OCI-LY7 (cell line): ENCODE measurements around the gene IGIP. TPM values are rescaled to one million over a fixed set of nuclear protein-coding genes. Genes with fewer than 3 reads are reported as not detected.

Experiments
- BruUV-seq: library from RNA; stranded (reverse); fragments of 400-500 nt; replicated peaks from 2 replicates; lab custom pipeline; 2021; lab: Mats Ljungman, UMichigan
- CTCF ChIA-PET: fragments of 300-600 bp; sonication (Branson Sonifier 250); formaldehyde crosslinking; loops from one replicate; lab custom pipeline; 2022; ENCODE audit warnings: antibody characterized with exemption; ENCODE audit not compliant: unreplicated experiment; lab: Charles Lee
- POLR2A ChIA-PET: fragments of 300-600 bp; sonication (Branson Sonifier 250); formaldehyde crosslinking; loops from one replicate; lab custom pipeline; 2022; ENCODE audit warnings: antibody characterized with exemption; lab: Charles Lee
- DNase-seq: peaks from one replicate; pipeline ENCODE4 v3.0.0-alpha.2; 2015; ENCODE audit warnings: low spot score
- H2AFZ ChIP-seq: fragments of 200-600 bp; sonication (generic), shearing (Covaris generic); 2 replicates; pipeline ENCODE4 v1.6.1; 2014; ENCODE audit warnings: mild to moderate bottlenecking, antibody characterized with exemption, low read length, moderate library complexity
- H3K27ac ChIP-seq: fragments of 200-600 bp; sonication (generic); 2 replicates; pipeline ENCODE4 v1.5.1; 2014; ENCODE audit warnings: mixed run types, low read depth, mild to moderate bottlenecking, moderate library complexity, low read length, inconsistent platforms; ENCODE audit not compliant: poor library complexity, severe bottlenecking
- H3K36me3 ChIP-seq: fragments of 200-600 bp; sonication (generic); 2 replicates; pipeline ENCODE4 v1.6.1; 2014; ENCODE audit warnings: mild to moderate bottlenecking, antibody characterized with exemption, low read length, moderate library complexity, mixed read lengths; ENCODE audit not compliant: insufficient read depth
- H3K4me1 ChIP-seq: fragments of 200-600 bp; sonication (generic); 2 replicates; pipeline ENCODE4 v1.5.1; 2014; ENCODE audit warnings: mild to moderate bottlenecking, low read length; ENCODE audit not compliant: insufficient read depth, poor library complexity, severe bottlenecking
- H3K4me2 ChIP-seq: fragments of 200-600 bp; sonication (generic); 2 replicates; pipeline ENCODE4 v1.6.1; 2014; ENCODE audit warnings: mild to moderate bottlenecking, low read length
- H3K4me3 ChIP-seq: fragments of 200-600 bp; sonication (generic); 2 replicates; pipeline ENCODE4 v1.5.1; 2014; ENCODE audit warnings: mild to moderate bottlenecking, low read depth, low read length; ENCODE audit not compliant: poor library complexity, severe bottlenecking
- H3K79me2 ChIP-seq: fragments of 200-600 bp; sonication (generic); 2 replicates; pipeline ENCODE4 v1.6.1; 2016; ENCODE audit warnings: low read depth, mild to moderate bottlenecking, low read length, moderate library complexity, mixed read lengths; ENCODE audit not compliant: insufficient read depth
- H3K9me2 ChIP-seq: fragments of 200-600 bp; sonication (generic); 2 replicates; pipeline ENCODE4 v1.6.1; 2016; ENCODE audit warnings: mild to moderate bottlenecking, low read length, mixed read lengths; ENCODE audit not compliant: insufficient read depth
- H3K9me3 ChIP-seq: fragments of 200-600 bp; sonication (generic); 2 replicates; pipeline ENCODE4 v1.6.1; 2014; ENCODE audit warnings: mild to moderate bottlenecking, mixed run types, low read length, mixed read lengths
- H4K20me1 ChIP-seq: fragments of 200-600 bp; sonication (generic); 2 replicates; pipeline ENCODE4 v1.6.1; 2014; ENCODE audit warnings: mild to moderate bottlenecking, antibody characterized with exemption, low read length, moderate library complexity, mixed read lengths; ENCODE audit not compliant: insufficient read depth
- CTCF ChIP-seq: fragments of 200-600 bp; sonication (generic); conservative IDR thresholded peaks from 2 replicates; pipeline ENCODE4 v1.5.1; 2014; ENCODE audit warnings: mild to moderate bottlenecking, antibody characterized with exemption, low read length, moderate library complexity, mixed read lengths
- EZH2phosphoT487 ChIP-seq: fragments of 200-600 bp; sonication (generic); IDR thresholded peaks from 2 replicates; pipeline ENCODE4 v1.6.1; 2018; ENCODE audit warnings: low read depth, borderline replicate concordance, mild to moderate bottlenecking, mixed run types, antibody characterized with exemption, low read length, moderate library complexity, mixed read lengths
- intact Hi-C: fragments of 100-400 bp; cut with micrococcal nuclease; formaldehyde crosslinking; loops from one replicate; pipeline ENCODE4 v1.10.0; 2022; ENCODE audit not compliant: unreplicated experiment
- total RNA-seq, 2 experiments: library from RNA; depleted of rRNA in 1 of 2; stranded (reverse); fragments of >200 nt in 1 of 2; shearing (Covaris generic) in 1 of 2; gene quantifications; 2 replicates each; pipeline ENCODE4 v1.2.3, GENCODE V29; 2014 to 2022

The IGIP gene
- total RNA-seq, 2 experiments from 2014 or later, result 3.3 to 4.9 TPM

GRCh38 chr5:140148508-140148907 lies 22.8 kb downstream of the IGIP start:
- Histone ChIP-seq H3K4me2 (no peak overlapping the region), H4K20me1 (no peaks in the 10 kb centered on the region), H3K4me3 (no peak overlapping the region), H3K4me1 (no peaks in the 10 kb centered on the region), H3K9me3 (no peaks in the 10 kb centered on the region), H3K36me3 (no peaks in the 10 kb centered on the region), H3K79me2 (no peaks in the 10 kb centered on the region), H3K9me2 (no peaks in the 10 kb centered on the region), H2AFZ (no peak overlapping the region), H3K27ac (no peak overlapping the region)
- ChIA-PET CTCF (no interaction called here), POLR2A (no interaction called here)
- intact Hi-C loops, result no loop called here
- no TSS peak for BruUV-seq
- TF ChIP-seq EZH2phosphoT487 (no peak), CTCF (no peak)
- no peak for DNase-seq

DNA sequence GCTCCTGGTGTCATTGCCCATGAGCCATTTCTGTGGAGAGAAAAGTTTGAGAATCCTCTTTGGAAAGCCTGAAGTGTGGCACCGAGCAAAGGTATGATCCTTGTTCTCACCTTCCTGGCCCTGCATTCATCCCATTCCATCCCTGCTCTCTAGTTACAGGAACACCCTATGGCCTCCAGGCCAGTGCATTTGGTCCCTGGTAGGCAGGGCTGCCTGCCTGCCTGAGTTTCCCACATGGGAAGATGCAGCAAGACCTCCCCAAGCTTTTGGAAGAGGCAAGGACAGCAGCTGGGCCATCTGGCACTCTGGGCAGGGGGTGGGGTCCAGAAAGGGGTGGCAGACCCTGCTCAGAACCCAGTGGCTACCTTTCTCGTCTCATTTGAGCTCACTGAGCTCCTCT lies 24.5 kb downstream of the IGIP start:
- Histone ChIP-seq H3K4me3 (no peak overlapping the region), H3K79me2 (no peaks in the 10 kb centered on the region), H2AFZ (no peak overlapping the region), H3K27ac (no peak overlapping the region), H3K4me2 (no peak overlapping the region), H3K36me3 (no peaks in the 10 kb centered on the region), H3K4me1 (no peaks in the 10 kb centered on the region), H3K9me3 (no peaks in the 10 kb centered on the region), H3K9me2 (no peaks in the 10 kb centered on the region), H4K20me1 (no peaks in the 10 kb centered on the region)
- no peak for TF ChIP-seq EZH2phosphoT487
- TF ChIP-seq CTCF, result no peak
- POLR2A ChIA-PET, result no interaction called here
- CTCF ChIA-PET, result no interaction called here
- DNase-seq, result no peak
- no TSS peak for BruUV-seq
- intact Hi-C loops, result no loop called here

GRCh38 chr5:140151144-140152021 lies 25.6 kb downstream of the IGIP start:
- no peak overlapping the region for H3K4me2 ChIP-seq
- no peaks in the 10 kb centered on the region for H3K9me2 ChIP-seq
- H2AFZ ChIP-seq, result no peak overlapping the region
- POLR2A ChIA-PET, result no interaction called here
- intact Hi-C loops, result no loop called here
- no peak for DNase-seq
- H4K20me1 ChIP-seq, result no peaks in the 10 kb centered on the region
- H3K9me3 ChIP-seq, result no peaks in the 10 kb centered on the region
- no TSS peak for BruUV-seq
- CTCF ChIA-PET, result no interaction called here
- no peaks in the 10 kb centered on the region for H3K36me3 ChIP-seq
- TF ChIP-seq EZH2phosphoT487, result no peak
- no peak for TF ChIP-seq CTCF
- no peaks in the 10 kb centered on the region for H3K79me2 ChIP-seq
- no peaks in the 10 kb centered on the region for H3K4me1 ChIP-seq
- H3K27ac ChIP-seq, result no peak overlapping the region
- no peak overlapping the region for H3K4me3 ChIP-seq
